Esophagus (tissue), 2 donors: Measurements from ENCODE around the gene STPG4. TPM values are rescaled to one million over a fixed set of nuclear protein-coding genes. Genes with fewer than 3 reads are reported as not detected.

Experiments used
- H3K27ac ChIP-seq, 2 donors: one replicate each; pipeline ENCODE4 v1.5.1; 2013; ENCODE audit warnings: low read depth in 2 of 2, mild to moderate bottlenecking in 2 of 2, inconsistent platforms in 1 of 2, low read length in 1 of 2, moderate library complexity in 1 of 2
- H3K27me3 ChIP-seq, 2 donors: one replicate each; pipeline ENCODE4 v1.6.1; 2013; ENCODE audit warnings: low read length in 2 of 2, control low read depth in 1 of 2, mild to moderate bottlenecking in 1 of 2; ENCODE audit not compliant: insufficient read depth in 2 of 2, control insufficient read depth in 1 of 2
- H3K36me3 ChIP-seq, 2 donors: one replicate each; pipeline ENCODE4 v1.6.1; 2013; ENCODE audit warnings: low read length in 1 of 2; ENCODE audit not compliant: control insufficient read depth in 2 of 2, insufficient read depth in 2 of 2
- H3K4me1 ChIP-seq, 2 donors: one replicate each; pipeline ENCODE4 v1.6.1; 2013; ENCODE audit warnings: low read length in 1 of 2; ENCODE audit not compliant: control insufficient read depth in 2 of 2, insufficient read depth in 2 of 2
- H3K4me3 ChIP-seq, 2 donors: one replicate each; pipeline ENCODE4 v1.5.1; 2013; ENCODE audit warnings: low read length in 2 of 2, mild to moderate bottlenecking in 2 of 2, low read depth in 1 of 2, moderate library complexity in 1 of 2
- H3K9me3 ChIP-seq, 2 donors: one replicate each; pipeline ENCODE4 v1.6.1; 2013; ENCODE audit warnings: mild to moderate bottlenecking in 2 of 2, low read depth in 1 of 2, low read length in 1 of 2, moderate library complexity in 1 of 2; ENCODE audit not compliant: control insufficient read depth in 2 of 2, insufficient read depth in 1 of 2
- WGBS, 2 donors: extraction: QIAGEN DNeasy Blood & Tissue Kit; methylation state at CpG; one replicate each; pipeline ENCODE4 v1.1.7; 2013; 5-methylcytosine and 5-hydroxymethylcytosine counted together
- polyA plus RNA-seq, 2 donors: library from polyadenylated mRNA; stranded (reverse); fragments of 200-250 nt; gene quantifications; one replicate each; pipeline ENCODE4 v1.2.3, GENCODE V29; 2013
- donor health status: healthy with polysubstance abuse.
- donor health status: Bipolar disorder and iron deficiency.

The STPG4 gene
- polyA plus RNA-seq, 2 donors = not detected

DNA sequence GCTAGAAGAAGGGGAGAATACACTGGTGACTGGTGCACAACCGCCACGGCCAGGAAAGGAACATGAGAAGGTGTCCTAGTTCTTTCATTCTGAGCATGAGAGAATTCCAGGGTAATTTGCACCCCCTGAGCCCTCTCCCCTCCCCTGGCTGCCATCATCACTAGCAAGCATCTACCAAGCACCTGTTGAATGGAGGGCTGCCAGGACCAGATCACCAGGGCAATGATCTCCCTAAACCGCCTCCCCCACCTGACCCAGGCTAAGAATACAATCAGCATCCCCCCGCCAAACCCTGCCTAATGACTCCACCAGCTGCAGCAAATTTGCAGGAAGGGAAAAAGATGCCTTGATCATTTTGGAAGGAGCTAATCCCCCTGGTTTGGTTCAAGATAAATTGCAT lies 100.2 kb downstream of the STPG4 start:
- Histone ChIP-seq H3K4me1 (peaks cover 4% of the 10 kb centered on the region in 2 donors), H3K4me3 (no peak overlapping the region), H3K27ac (no peak overlapping the region), H3K9me3 (no peaks in the 10 kb centered on the region), H3K27me3 (no peaks in the 10 kb centered on the region), H3K36me3 (peaks cover 12 to 20% of the 10 kb centered on the region in 2 donors)
- 96 to 97% methylated on average over 4 of the region's 4 CpGs for WGBS, 2 donors

DNA sequence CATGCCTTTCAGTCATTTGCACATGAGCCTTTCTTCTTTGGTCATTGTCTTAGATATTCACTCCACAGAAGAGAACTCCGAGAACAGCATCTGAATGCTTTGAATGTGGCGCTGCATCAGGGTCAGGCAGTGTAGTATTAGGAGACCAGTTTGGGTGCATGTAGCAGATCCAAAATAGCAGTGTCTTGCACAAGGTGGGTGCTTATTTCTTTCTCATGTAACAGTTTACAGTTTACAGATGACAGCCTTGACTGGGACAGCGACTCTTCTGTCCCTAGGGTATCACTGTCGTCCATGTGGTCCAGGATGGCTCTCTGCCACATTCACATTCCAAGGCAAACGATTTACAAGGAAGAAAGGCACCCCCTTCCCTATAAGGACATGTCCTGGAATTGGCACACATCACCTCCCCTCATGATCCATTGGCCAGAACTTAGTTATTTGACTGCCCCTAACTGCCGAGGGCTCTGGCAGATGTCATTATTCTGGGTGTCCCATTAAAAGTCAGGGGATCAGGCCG lies 101.0 kb downstream of the STPG4 start:
- Histone ChIP-seq H3K4me3 (no peak overlapping the region), H3K9me3 (no peaks in the 10 kb centered on the region), H3K4me1 (peaks cover 4% of the 10 kb centered on the region in 2 donors), H3K27ac (peak overlapping the region in 1 of 2 donors; percentile 36), H3K36me3 (peaks cover 12 to 24% of the 10 kb centered on the region in 2 donors), H3K27me3 (no peaks in the 10 kb centered on the region)
- WGBS, 2 donors = 68 to 74% methylated on average over 7 of the region's 7 CpGs

GRCh38 chr2:47052847-47053246 lies 102.3 kb downstream of the STPG4 start:
- H3K9me3 ChIP-seq = no peaks in the 10 kb centered on the region
- peaks cover 2 to 4% of the 10 kb centered on the region in 2 donors for H3K4me1 ChIP-seq
- peaks cover 16 to 24% of the 10 kb centered on the region in 2 donors for H3K36me3 ChIP-seq
- H3K4me3 ChIP-seq = no peak overlapping the region
- 95 to 96% methylated on average over 7 of the region's 7 CpGs for WGBS, 2 donors
- no peak overlapping the region for H3K27ac ChIP-seq
- no peaks in the 10 kb centered on the region for H3K27me3 ChIP-seq

DNA sequence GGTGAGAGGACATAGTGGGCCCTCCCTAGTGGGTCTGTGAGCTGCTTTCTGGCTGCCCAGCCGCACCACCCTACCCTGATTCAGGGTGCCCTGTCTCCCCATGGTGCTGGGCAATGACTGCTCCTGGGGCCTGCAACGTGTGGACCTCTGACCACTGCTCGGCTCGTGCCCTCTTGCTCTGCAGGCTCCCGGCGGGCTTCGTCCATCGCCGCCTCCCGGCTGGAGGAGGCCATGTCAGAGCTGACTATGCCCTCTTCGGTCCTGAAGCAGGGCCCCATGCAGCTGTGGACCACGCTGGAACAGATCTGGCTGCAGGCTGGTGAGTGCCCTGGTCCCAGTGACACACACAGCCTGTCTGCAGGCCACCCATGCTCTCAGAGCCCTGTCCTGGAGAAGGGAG lies 103.5 kb downstream of the STPG4 start:
- Histone ChIP-seq H3K27ac (no peak overlapping the region), H3K36me3 (peaks cover 18 to 34% of the 10 kb centered on the region in 2 donors), H3K27me3 (no peaks in the 10 kb centered on the region), H3K9me3 (no peaks in the 10 kb centered on the region), H3K4me3 (no peak overlapping the region), H3K4me1 (peaks cover 0 to 4% of the 10 kb centered on the region in 2 donors)
- WGBS, 2 donors = 96% methylated on average over 12 of the region's 12 CpGs

DNA sequence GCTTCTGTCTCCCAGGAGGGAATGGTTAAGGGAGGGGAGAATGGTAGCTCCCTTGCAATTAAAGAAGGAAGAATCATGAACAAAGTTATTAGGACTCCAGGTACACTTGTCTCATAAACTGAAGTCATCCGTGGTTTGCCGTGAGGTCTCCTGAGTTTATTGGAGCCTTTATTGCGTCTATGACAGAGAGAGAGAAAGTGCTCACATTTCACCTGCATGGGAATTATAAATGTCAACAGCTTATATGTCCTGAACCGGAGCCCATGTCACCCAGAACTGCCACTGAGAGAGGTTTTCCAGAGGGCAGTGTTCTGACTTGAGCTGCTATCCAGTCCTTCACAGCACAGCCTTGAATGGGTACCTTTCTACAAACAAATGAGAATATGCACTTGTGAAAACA lies 104.3 kb downstream of the STPG4 start:
- Histone ChIP-seq H3K4me3 (no peak overlapping the region), H3K4me1 (no peaks in the 10 kb centered on the region), H3K9me3 (no peaks in the 10 kb centered on the region), H3K36me3 (peaks cover 18 to 42% of the 10 kb centered on the region in 2 donors), H3K27ac (no peak overlapping the region), H3K27me3 (no peaks in the 10 kb centered on the region)
- WGBS, 2 donors = 89 to 92% methylated on average over 4 of the region's 4 CpGs

DNA sequence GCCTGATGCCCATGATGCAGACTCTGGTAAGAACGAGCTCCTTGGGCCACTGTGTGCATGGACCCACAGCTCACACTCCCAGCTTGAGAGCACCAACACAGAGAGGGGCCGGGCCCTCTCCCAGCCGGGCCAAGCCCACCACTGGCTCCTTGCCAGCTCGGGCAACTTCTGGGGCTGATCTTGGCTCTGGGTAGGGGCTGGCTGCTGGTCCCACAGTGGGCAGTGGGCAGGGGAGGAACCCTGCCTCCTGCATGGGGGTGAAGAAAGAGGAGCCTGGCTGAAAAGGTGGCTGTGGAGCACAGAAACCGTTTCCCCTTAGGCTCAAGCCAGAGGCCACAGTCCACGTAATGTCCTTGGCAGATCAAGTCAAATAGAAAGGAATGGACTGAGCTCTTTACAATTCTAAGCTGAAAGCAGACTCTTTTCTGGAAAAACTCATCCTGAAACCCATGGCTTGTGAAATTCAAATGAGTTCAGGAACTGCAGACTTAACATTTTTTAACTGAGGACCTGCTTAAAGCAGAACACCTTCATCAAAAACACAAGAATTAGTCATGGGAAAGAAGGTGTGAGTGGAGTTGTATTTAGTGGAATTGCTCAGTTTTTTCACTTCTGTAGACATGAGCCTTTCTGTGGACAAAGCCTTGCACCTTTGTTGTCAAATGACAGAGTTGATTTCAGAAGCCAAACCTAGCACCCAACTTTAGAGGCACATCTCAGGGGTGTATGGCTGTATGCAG lies 104.9 kb downstream of the STPG4 start:
- H3K27me3 ChIP-seq = no peaks in the 10 kb centered on the region
- 87 to 89% methylated on average over 6 of the region's 6 CpGs for WGBS, 2 donors
- H3K4me1 ChIP-seq = no peaks in the 10 kb centered on the region
- H3K4me3 ChIP-seq = no peak overlapping the region
- H3K9me3 ChIP-seq = no peaks in the 10 kb centered on the region
- H3K27ac ChIP-seq = no peak overlapping the region
- peaks cover 18 to 45% of the 10 kb centered on the region in 2 donors for H3K36me3 ChIP-seq

DNA sequence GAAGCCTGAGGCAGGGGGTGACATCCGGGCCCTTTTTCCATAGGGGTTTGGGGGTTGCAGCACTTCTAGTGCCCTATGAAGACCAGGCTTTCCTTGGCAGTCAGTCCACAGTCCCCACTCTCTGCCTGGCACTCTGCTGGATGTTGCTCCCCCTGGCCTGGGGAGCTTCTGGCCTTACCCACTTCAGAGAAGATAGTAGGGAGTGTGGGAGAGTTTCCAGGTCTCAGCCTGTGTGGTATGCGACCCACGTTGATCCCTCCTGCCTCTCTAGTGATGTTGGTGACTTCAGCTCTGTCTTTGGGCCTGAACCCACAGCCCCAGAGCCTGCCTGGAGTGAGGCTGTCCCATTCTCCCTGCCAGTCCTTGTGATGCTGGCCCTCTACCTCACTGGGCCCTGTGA lies 105.6 kb downstream of the STPG4 start:
- WGBS, 2 donors = 74 to 84% methylated on average over 3 of the region's 3 CpGs
- peaks cover 18 to 50% of the 10 kb centered on the region in 2 donors for H3K36me3 ChIP-seq
- H3K27me3 ChIP-seq = no peaks in the 10 kb centered on the region
- H3K4me1 ChIP-seq = no peaks in the 10 kb centered on the region
- H3K9me3 ChIP-seq = no peaks in the 10 kb centered on the region
- no peak overlapping the region for H3K4me3 ChIP-seq
- H3K27ac ChIP-seq = no peak overlapping the region

DNA sequence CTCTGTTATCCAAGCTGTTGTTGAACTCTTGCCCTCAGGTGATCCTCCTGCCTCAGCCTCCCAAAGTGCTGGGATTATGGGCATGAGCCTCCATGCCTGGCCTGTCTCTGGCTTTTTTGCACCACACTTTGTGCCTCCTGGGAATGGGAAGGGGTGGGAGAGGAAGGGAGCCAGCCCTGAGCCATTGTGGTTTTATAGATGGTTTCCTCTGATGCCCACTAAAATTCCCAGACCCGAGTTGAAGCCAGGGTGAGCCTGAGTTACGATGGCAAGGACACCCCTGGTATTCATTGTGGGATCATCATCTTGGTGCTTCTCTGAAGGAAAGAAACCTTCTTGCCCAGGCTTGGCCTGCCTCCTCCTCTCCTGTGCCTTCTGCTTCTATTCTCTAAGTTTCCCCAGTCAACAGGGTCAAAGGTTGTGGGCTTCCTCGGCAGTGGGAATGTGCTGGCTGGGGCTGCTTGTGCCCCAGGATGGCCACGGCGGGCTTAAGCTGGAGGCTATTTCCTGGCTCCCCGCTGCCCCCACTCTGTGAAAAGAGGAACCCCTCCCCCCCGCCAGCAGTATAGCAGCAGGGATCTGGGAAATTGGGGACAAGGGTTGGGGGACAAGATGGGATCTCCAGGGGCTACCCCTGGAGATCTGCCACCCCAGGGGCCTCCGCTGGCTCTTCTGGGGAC lies 106.2 kb downstream of the STPG4 start:
- WGBS, 2 donors = 76 to 86% methylated on average over 8 of the region's 8 CpGs
- Histone ChIP-seq H3K4me1 (no peaks in the 10 kb centered on the region), H3K36me3 (peaks cover 18 to 48% of the 10 kb centered on the region in 2 donors), H3K27me3 (no peaks in the 10 kb centered on the region), H3K4me3 (no peak overlapping the region), H3K9me3 (no peaks in the 10 kb centered on the region), H3K27ac (no peak overlapping the region)

DNA sequence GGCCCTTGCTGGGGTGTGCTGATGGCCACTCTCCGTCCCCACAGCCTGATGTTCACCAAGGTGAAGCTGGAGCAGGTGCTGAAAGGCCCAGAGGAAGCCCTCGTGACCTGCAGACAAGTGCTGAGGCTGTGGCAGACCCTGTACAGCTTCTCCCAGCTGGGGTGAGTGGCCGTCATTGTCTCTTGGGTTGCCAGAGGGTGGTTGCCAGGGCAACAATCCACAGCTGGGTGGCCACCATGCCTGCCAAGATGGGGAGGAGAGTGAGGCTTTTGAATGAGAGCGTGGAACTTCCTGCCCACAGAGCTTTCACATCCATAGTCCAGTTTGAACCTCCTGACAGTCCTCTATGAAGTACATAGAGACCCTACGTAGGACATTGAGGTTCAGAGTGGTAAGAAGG lies 108.8 kb downstream of the STPG4 start:
- no peaks in the 10 kb centered on the region for H3K9me3 ChIP-seq
- WGBS, 2 donors = 85 to 89% methylated on average over 5 of the region's 5 CpGs
- no peaks in the 10 kb centered on the region for H3K27me3 ChIP-seq
- H3K27ac ChIP-seq = no peak overlapping the region
- peaks cover 6 to 35% of the 10 kb centered on the region in 2 donors for H3K36me3 ChIP-seq
- no peak overlapping the region for H3K4me3 ChIP-seq
- peaks cover 0 to 6% of the 10 kb centered on the region in 2 donors for H3K4me1 ChIP-seq
